Lower leg skin (tissue), 4 donors: ENCODE data around the gene PRKCE. TPM values are rescaled to one million over a fixed set of nuclear protein-coding genes. Genes with fewer than 3 reads are reported as not detected.

ENCODE experiments used
- DNase-seq, 2 donors: peaks; one replicate each; pipeline ENCODE4 v3.0.0-alpha.2; 2019; ENCODE audit warnings: low spot score in 2 of 2
- H3K4me3 ChIP-seq: fragments of 200-600 bp; sonication (generic); 2 replicates; pipeline ENCODE4 v1.5.1; 2017; ENCODE audit warnings: mild to moderate bottlenecking, low read depth; ENCODE audit not compliant: poor library complexity, severe bottlenecking
- CTCF ChIP-seq, 3 donors: fragments of 450-650 bp; IDR thresholded peaks; one replicate each; pipeline ENCODE4 v1.5.1; 2016; ENCODE audit warnings: antibody characterized with exemption in 3 of 3, mild to moderate bottlenecking in 3 of 3, moderate library complexity in 2 of 3
- POLR2A ChIP-seq, 2 donors: fragments of 450-650 bp; IDR thresholded peaks; one replicate each; pipeline ENCODE4 v1.6.1; 2016 to 2017; ENCODE audit warnings: antibody characterized with exemption in 2 of 2, mild to moderate bottlenecking in 1 of 2, moderate library complexity in 1 of 2
- WGBS, 2 donors: methylation state at CpG; one replicate each; pipeline ENCODE4 v1.1.5; 2018; 5-methylcytosine and 5-hydroxymethylcytosine counted together
- intact Hi-C: fragments of 100-400 bp; cut with DNase I; formaldehyde crosslinking; loops from one replicate; pipeline ENCODE4 v1.15.0; 2023; ENCODE audit warnings: low total_unique reads
- total RNA-seq, 4 donors: library from RNA; depleted of rRNA; stranded (reverse); fragments of >200 nt; gene quantifications; one replicate each; pipeline ENCODE4 v1.1.0, GENCODE V29; 2016

Gene PRKCE
- total RNA-seq, 4 donors from 2014 or later, result 3.5 to 10.3 (median 6.1) TPM

GRCh38 chr2:45772038-45772437, 120.6 kb downstream of the PRKCE start:
- no peak for DNase-seq
- no peak for TF ChIP-seq POLR2A (IDR thresholded peaks at IDR 0.05)
- no peak for TF ChIP-seq CTCF (IDR thresholded peaks at IDR 0.05)
- no peak overlapping the region for H3K4me3 ChIP-seq
- intact Hi-C loops, result loop anchor here (10.0 kb wide), 1 partner anchor 127 kb away; no protein-coding TSS in a partner anchor
- 44 to 46% methylated on average over 2 of the region's 2 CpGs for WGBS, 2 donors

GRCh38 chr2:45773909-45774308, 122.4 kb downstream of the PRKCE start:
- TF ChIP-seq POLR2A (IDR thresholded peaks at IDR 0.05), result no peak
- no peak for TF ChIP-seq CTCF (IDR thresholded peaks at IDR 0.05)
- 94 to 95% methylated on average over 9 of the region's 9 CpGs for WGBS, 2 donors
- no peak for DNase-seq
- intact Hi-C loops, result loop anchor here (10.0 kb wide), 1 partner anchor 129 kb away; no protein-coding TSS in a partner anchor
- no peak overlapping the region for H3K4me3 ChIP-seq

- no peak for TF ChIP-seq CTCF (IDR thresholded peaks at IDR 0.05)
- TF ChIP-seq POLR2A (IDR thresholded peaks at IDR 0.05), result no peak
- no peak for DNase-seq
- intact Hi-C loops, result loop anchor here (10.0 kb wide), 1 partner anchor 130 kb away; no protein-coding TSS in a partner anchor
- 66 to 69% methylated on average over 10 of the region's 10 CpGs for WGBS, 2 donors
- no peak overlapping the region for H3K4me3 ChIP-seq
Observed at GRCh38 chr2:45774688-45775244, 123.3 kb downstream of the PRKCE start.

GRCh38 chr2:45776160-45776955, 124.9 kb downstream of the PRKCE start:
- DNase-seq, result no peak
- intact Hi-C loops, result loop anchor here (10.0 kb wide), 1 partner anchor 132 kb away; no protein-coding TSS in a partner anchor
- 52 to 60% methylated on average over 7 of the region's 7 CpGs for WGBS, 2 donors
- H3K4me3 ChIP-seq, result no peak overlapping the region
- TF ChIP-seq POLR2A (IDR thresholded peaks at IDR 0.05), result no peak

GRCh38 chr2:45777996-45778719, 126.7 kb downstream of the PRKCE start:
- no peak overlapping the region for H3K4me3 ChIP-seq
- intact Hi-C loops, result loop anchor here (10.0 kb wide), 1 partner anchor 133 kb away; no protein-coding TSS in a partner anchor
- WGBS, 2 donors, result 74 to 84% methylated on average over 9 to 10 of the region's 10 CpGs
- DNase-seq, result no peak
- TF ChIP-seq POLR2A (IDR thresholded peaks at IDR 0.05) (no peak), CTCF (IDR thresholded peaks at IDR 0.05) (no peak)
